AG04449 (cell line): Measurements from ENCODE around the gene ZFHX3.

Experiments
- CTCF ChIA-PET: fragments of 350-600 bp; formaldehyde crosslinking; extraction: SDS; loops from one replicate; lab custom pipeline; 2021; ENCODE audit warnings: antibody characterized with exemption; lab: Yijun Ruan, JAX
- POLR2A ChIA-PET: fragments of 400-600, 350-600 bp; formaldehyde crosslinking; extraction: SDS; loops from one replicate; lab custom pipeline; 2020; ENCODE audit warnings: antibody characterized with exemption, inconsistent platforms; lab: Yijun Ruan, JAX
- DNase-seq: peaks from one replicate; pipeline ENCODE4 v3.0.0-alpha.2; 2010; ENCODE audit warnings: low read depth, low spot score
- H3K4me3 ChIP-seq: 2 replicates; pipeline ENCODE4 v1.5.1; 2011; ENCODE audit warnings: low read depth, mild to moderate bottlenecking, control low read depth, low read length
- TF ChIP-seq, protein P1 (sequence below): IDR thresholded peaks from one replicate; pipeline ENCODE4 v1.5.1; 2011; ENCODE audit warnings: mild to moderate bottlenecking, moderate library complexity, low read length, control low read depth, inconsistent platforms; ENCODE audit not compliant: insufficient read depth; ENCODE audit errors: missing control alignments

ZFHX3 gene

DNA sequence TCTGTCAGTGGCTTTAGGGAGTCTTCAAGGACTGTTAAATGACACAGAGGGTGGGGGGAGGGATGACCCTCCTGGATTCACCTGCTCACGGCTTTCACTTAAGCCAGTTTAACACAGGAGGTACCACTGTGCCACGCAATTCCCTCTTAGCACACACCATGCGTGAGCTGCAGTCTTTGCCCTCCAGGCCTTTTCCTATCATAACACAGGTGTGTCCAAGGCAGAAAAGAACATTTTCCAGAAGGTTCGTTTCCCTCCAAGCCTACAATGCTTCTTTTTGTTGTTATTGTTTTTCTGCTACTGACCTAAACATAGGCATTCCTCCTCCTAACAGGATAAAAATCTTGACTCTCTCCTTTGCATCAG, 1.1 kb downstream of the ZFHX3 start:
- ChIA-PET POLR2A (interaction anchor here (0.7 to 1.6 kb wide), 11 partner anchors 9 to 832 kb away, joined by 3 to 5 read pairs (median 3); no protein-coding TSS in a partner anchor), CTCF (interaction anchor here (1.3 to 6.8 kb wide), 3 partner anchors 9 to 831 kb away, joined by 3 to 32 read pairs (median 3); no protein-coding TSS in a partner anchor)
- DNase-seq = no peak
- H3K4me3 ChIP-seq = peak overlapping the region; percentile 68
- TF ChIP-seq, protein P1, sequence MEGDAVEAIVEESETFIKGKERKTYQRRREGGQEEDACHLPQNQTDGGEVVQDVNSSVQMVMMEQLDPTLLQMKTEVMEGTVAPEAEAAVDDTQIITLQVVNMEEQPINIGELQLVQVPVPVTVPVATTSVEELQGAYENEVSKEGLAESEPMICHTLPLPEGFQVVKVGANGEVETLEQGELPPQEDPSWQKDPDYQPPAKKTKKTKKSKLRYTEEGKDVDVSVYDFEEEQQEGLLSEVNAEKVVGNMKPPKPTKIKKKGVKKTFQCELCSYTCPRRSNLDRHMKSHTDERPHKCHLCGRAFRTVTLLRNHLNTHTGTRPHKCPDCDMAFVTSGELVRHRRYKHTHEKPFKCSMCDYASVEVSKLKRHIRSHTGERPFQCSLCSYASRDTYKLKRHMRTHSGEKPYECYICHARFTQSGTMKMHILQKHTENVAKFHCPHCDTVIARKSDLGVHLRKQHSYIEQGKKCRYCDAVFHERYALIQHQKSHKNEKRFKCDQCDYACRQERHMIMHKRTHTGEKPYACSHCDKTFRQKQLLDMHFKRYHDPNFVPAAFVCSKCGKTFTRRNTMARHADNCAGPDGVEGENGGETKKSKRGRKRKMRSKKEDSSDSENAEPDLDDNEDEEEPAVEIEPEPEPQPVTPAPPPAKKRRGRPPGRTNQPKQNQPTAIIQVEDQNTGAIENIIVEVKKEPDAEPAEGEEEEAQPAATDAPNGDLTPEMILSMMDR = no peak

DNA sequence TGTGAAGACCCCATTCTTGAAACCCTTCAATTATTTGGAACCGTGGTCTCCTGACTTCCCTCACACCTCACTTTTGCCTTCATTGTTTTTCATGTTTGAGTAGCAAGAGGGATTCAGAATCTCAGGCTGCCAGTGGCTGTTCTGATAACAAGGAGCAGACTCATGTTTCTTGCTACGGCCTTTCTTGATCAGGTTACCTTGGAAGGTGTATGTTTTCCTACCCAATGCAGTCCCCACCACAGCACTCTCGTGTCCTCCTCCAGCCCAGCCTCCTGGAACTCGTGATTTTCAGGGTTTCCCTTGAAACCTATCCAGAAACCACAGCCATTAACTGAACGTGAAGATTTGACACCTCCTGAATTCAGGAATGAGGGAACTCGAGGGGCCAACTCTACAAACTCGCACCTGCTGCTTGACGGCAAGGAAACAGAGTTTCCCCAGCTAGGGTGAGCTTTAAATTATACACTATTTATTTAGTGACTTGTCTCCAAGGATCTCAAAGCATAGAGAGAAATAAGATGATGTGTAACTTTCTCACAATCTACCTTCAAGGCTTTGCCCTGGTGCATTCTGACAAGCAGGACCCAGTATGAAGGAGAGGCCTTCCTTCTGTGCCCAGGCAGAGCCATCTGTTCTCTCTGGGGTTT, 1.6 kb downstream of the ZFHX3 start:
- ChIA-PET POLR2A (interaction anchor here (0.7 to 1.6 kb wide), 5 partner anchors 22 to 171 kb away, joined by 3 to 5 read pairs (median 4); no protein-coding TSS in a partner anchor), CTCF (interaction anchor here (1.6 to 6.8 kb wide), 2 partner anchors 9 to 214 kb away, joined by 3 to 32 read pairs; no protein-coding TSS in a partner anchor)
- no peak for DNase-seq
- TF ChIP-seq, protein P1 = no peak
- H3K4me3 ChIP-seq = peak overlapping the region; percentile 68

DNA sequence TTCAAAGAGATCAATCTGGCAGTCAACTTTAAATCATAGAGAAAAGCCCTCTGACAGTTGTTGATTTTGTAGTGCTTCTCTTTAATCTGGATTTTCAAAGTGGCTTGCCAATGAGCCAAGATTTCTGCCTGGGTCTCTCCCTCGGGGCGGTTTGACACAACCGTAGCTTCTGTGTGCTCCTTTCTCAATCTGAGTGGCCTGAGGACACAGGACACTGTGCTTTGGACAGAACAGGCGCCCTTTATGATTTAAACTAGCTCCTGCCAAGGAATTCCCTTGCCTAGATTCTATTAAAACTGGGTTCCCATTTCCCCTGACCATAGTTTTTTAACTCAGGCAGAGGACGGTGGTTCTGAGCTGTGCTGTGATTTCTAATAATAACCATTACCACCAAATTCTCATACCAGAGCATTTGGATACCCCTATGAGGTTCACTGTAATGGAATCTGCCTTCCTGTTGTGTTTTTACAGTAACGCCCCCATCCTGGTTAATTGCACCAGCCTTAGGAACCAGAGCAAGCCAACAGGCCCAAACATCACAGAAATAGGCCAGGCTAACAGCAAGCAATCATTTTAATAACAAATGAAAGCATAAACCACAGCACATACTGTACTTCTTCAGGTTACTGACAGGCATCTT, 4.0 kb downstream of the ZFHX3 start:
- CTCF ChIA-PET = interaction anchor here (1.1 to 6.8 kb wide), 2 partner anchors 41 to 211 kb away, joined by 4 to 32 read pairs; no protein-coding TSS in a partner anchor
- DNase-seq = no peak
- POLR2A ChIA-PET = interaction anchor here (0.6 to 1.1 kb wide), 3 partner anchors 10 to 158 kb away, joined by 3 to 4 read pairs (median 3); no protein-coding TSS in a partner anchor
- TF ChIP-seq, protein P1 = no peak
- H3K4me3 ChIP-seq = no peak overlapping the region

DNA sequence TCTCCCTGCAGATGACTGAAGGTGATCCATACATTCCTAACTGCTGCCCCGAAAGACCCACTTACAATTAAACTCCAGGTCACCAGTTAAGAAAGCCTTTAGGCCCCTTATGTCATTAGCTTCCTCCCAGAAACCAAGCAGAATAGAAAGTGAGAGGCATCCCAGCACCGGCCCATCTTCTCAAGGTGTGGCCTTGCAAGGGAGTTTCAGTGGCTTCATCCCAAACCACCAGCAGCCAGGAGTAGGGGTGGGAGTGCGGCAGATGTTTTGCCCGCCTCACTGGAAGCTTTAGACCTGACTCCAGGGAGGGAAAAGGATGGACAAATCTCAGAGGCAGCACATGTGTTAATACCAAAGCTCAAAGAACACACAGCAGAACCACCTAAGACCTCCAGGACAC, 5.1 kb downstream of the ZFHX3 start:
- DNase-seq = no peak
- no peak overlapping the region for H3K4me3 ChIP-seq
- TF ChIP-seq, protein P1 = no peak
- ChIA-PET POLR2A (no interaction called here), CTCF (interaction anchor here (6.8 kb wide), 1 partner anchor 210 kb away, joined by 32 read pairs; no protein-coding TSS in a partner anchor)

DNA sequence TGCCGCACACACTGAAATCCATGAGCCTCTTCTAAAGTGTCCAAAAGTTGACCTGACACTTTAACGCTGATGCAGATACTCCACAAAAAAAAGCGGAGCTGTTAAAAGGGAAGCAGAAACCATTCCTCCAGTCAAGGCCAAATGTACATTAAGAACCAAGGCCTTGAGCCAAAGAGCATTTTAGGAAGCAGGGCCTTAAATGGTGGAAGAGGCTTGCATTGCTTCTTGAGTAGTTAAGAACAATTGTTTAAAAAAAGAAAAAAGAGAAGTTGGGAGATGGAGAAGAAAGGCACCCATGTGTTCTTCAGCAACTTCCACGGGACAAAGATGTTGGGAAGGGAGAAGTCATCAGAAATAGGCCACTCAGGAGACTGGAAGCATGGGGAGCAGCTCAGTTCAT, 6.3 kb downstream of the ZFHX3 start:
- ChIA-PET CTCF (interaction anchor here (1.0 to 6.8 kb wide), 3 partner anchors 8 to 209 kb away, joined by 3 to 32 read pairs (median 4); no protein-coding TSS in a partner anchor), POLR2A (no interaction called here)
- no peak for DNase-seq
- no peak overlapping the region for H3K4me3 ChIP-seq
- TF ChIP-seq, protein P1 = no peak

DNA sequence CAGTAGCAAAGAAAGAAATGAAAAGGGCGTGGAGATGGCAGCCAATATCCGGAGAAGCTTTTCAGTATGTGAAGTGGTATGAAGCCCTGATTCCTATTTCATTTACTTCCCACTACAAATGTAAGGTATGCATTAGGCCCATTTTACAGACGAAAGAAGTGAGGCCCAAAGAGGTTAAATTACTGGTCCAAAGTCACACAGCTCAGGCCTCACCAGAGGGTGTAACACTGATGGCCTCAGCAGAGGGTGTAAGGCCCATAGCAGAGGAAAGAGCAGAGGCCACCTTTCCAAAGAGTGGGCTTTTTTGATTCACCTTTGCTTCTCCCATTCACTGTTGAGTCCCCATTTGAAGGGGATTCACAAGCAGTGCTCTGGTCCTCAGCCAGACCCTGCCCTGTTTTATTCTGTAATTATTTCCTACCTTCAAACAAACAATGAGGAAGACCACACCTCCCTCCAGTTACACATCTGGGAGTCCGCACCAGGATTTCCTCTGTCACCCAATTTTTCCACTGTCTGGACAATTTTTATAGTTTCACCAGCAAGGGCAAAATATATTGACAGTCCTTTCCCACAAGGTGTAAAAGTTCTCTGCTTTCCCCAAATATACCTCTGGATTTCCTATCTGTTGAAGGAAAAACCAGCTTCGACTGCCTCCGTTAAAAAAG, 7.1 kb downstream of the ZFHX3 start:
- ChIA-PET CTCF (interaction anchor here (1.0 to 1.6 kb wide), 2 partner anchors 9 to 36 kb away, joined by 3 to 4 read pairs; no protein-coding TSS in a partner anchor), POLR2A (no interaction called here)
- TF ChIP-seq, protein P1 = no peak

More for the DNA sequence above, 7.1 kb downstream of the ZFHX3 start:
- no peak overlapping the region for H3K4me3 ChIP-seq
- no peak for DNase-seq
